Measurements from ENCODE around the gene NLGN1.

GRCh38 chr3:174202561-174202960 lies 805.0 kb downstream of the NLGN1 start:
- TF ChIP-seq CTCF (IDR thresholded peaks at IDR 0.05) (no peak), TCF7L2 (IDR thresholded peaks at IDR 0.05; ENCODE audit: low read depth, low read length) (no peak), POLR2AphosphoS5 (IDR thresholded peaks at IDR 0.05; ENCODE audit: low read depth, low read length) (no peak), REST (IDR thresholded peaks at IDR 0.05; ENCODE audit: insufficient read depth in 1 of 2, low read depth in 2 of 2, low read length in 1 of 2) (no peak), SIN3A (IDR thresholded peaks at IDR 0.05; ENCODE audit: borderline replicate concordance, insufficient read depth, low read depth, low read length) (no peak)

All from Panc1 (cell line).